DOHH2 (cell line): Measurements from ENCODE around the gene CLEC4E.
"Not testable (repeated sequence)": the region's sequence is repeated elsewhere in the genome, so short reads cannot be mapped to it uniquely, and the experiment has no call there.

Experiments
- H3F3A ChIP-seq: fragments of 200-600 bp; sonication (generic), shearing (Covaris generic); 2 replicates; pipeline ENCODE4 v1.6.0; 2016; ENCODE audit warnings: antibody characterized with exemption, mild to moderate bottlenecking; ENCODE audit not compliant: control insufficient read depth, insufficient read depth
- H3K27ac ChIP-seq: fragments of 200-600 bp; sonication (generic); 2 replicates; pipeline ENCODE4 v1.5.1; 2014; ENCODE audit warnings: low read depth, mild to moderate bottlenecking, low read length, moderate library complexity
- H3K27me3 ChIP-seq: fragments of 200-600 bp; sonication (generic); 2 replicates; pipeline ENCODE4 v1.6.1; 2014; ENCODE audit warnings: mild to moderate bottlenecking, low read length, mixed read lengths; ENCODE audit not compliant: control insufficient read depth
- H3K36me3 ChIP-seq: fragments of 200-600 bp; sonication (generic); 2 replicates; pipeline ENCODE4 v1.6.1; 2014; ENCODE audit warnings: mild to moderate bottlenecking, low read length, moderate library complexity, mixed read lengths; ENCODE audit not compliant: control insufficient read depth
- H3K4me1 ChIP-seq: fragments of 200-600 bp; sonication (generic); 2 replicates; pipeline ENCODE4 v1.6.1; 2014; ENCODE audit warnings: mild to moderate bottlenecking, low read length, mixed read lengths; ENCODE audit not compliant: control insufficient read depth
- H3K4me2 ChIP-seq: fragments of 200-600 bp; sonication (generic); 2 replicates; pipeline ENCODE4 v1.6.0; 2014; ENCODE audit warnings: mild to moderate bottlenecking, low read length, moderate library complexity
- H3K4me3 ChIP-seq: fragments of 200-600 bp; sonication (generic); 2 replicates; pipeline ENCODE4 v1.5.1; 2014; ENCODE audit warnings: mild to moderate bottlenecking, low read length, mixed read lengths
- H3K79me2 ChIP-seq: fragments of 200-600 bp; sonication (generic); 2 replicates; pipeline ENCODE4 v1.6.1; 2014; ENCODE audit warnings: mild to moderate bottlenecking, low read length, mixed read lengths; ENCODE audit not compliant: control insufficient read depth
- H3K9me2 ChIP-seq: fragments of 200-600 bp; sonication (generic); replicated peaks from 2 replicates; pipeline ENCODE4 v1.6.1; 2014; ENCODE audit warnings: mild to moderate bottlenecking, low read length, mixed read lengths; ENCODE audit not compliant: control insufficient read depth
- H3K9me3 ChIP-seq: fragments of 200-600 bp; sonication (generic); 2 replicates; pipeline ENCODE4 v1.6.1; 2014; ENCODE audit warnings: antibody characterized with exemption, low read length, mixed read lengths; ENCODE audit not compliant: control insufficient read depth, insufficient read depth
- H4K20me1 ChIP-seq: fragments of 200-600 bp; sonication (generic); 2 replicates; pipeline ENCODE4 v1.6.0; 2014; ENCODE audit warnings: low read depth, mild to moderate bottlenecking, antibody characterized with exemption, low read length, moderate library complexity; ENCODE audit not compliant: control insufficient read depth, insufficient read depth
- EZH2phosphoT487 ChIP-seq: fragments of 200-600 bp; sonication (generic); IDR thresholded peaks from 2 replicates; pipeline ENCODE4 v1.6.1; 2017; ENCODE audit warnings: borderline replicate concordance, mild to moderate bottlenecking, antibody characterized with exemption, low read length, moderate library complexity, mixed read lengths
- TF ChIP-seq, protein P1 (sequence below): fragments of 200-600 bp; sonication (generic); IDR thresholded peaks from one replicate; pipeline ENCODE4 v1.5.1; 2014; ENCODE audit warnings: antibody characterized with exemption, mild to moderate bottlenecking, low read depth, low read length; ENCODE audit not compliant: poor library complexity, severe bottlenecking

The CLEC4E gene

DNA sequence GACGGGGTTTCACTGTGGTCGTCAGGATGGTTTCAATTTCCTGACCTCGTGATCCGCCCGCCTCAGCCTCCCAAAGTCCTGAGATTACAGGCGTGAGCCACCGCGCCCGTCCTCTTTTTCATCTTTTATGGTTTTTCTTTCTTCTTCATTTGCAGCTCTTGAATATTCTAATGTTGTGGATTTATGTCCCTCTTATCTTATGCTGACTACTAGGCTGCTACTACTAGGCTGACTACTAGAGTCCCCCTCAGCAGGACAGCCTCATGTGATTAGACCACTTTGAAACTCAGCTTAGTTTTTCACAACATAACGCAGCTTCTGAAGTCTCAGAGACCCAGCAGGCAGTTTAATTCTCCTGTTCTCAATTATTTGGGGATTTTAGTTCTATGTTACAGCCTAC lies 857 bp upstream of the CLEC4E start:
- TF ChIP-seq, protein P1, sequence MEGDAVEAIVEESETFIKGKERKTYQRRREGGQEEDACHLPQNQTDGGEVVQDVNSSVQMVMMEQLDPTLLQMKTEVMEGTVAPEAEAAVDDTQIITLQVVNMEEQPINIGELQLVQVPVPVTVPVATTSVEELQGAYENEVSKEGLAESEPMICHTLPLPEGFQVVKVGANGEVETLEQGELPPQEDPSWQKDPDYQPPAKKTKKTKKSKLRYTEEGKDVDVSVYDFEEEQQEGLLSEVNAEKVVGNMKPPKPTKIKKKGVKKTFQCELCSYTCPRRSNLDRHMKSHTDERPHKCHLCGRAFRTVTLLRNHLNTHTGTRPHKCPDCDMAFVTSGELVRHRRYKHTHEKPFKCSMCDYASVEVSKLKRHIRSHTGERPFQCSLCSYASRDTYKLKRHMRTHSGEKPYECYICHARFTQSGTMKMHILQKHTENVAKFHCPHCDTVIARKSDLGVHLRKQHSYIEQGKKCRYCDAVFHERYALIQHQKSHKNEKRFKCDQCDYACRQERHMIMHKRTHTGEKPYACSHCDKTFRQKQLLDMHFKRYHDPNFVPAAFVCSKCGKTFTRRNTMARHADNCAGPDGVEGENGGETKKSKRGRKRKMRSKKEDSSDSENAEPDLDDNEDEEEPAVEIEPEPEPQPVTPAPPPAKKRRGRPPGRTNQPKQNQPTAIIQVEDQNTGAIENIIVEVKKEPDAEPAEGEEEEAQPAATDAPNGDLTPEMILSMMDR = no peak
- TF ChIP-seq EZH2phosphoT487 = no peak
- H3K9me2 ChIP-seq = no peaks in the 10 kb centered on the region
- peaks cover 14% of the 10 kb centered on the region; the same call in 1 of the 2 replicates for H3K27me3 ChIP-seq
- H3F3A ChIP-seq = no peaks in the 10 kb centered on the region
- H3K4me1 ChIP-seq = peaks cover 21% of the 10 kb centered on the region
- no peak overlapping the region for H3K4me3 ChIP-seq
- no peaks in the 10 kb centered on the region for H4K20me1 ChIP-seq
- no peak overlapping the region for H3K27ac ChIP-seq
- 0 out of 2 replicates have a peak overlapping the region, but pooled peaks have one; percentile 8 for H3K4me2 ChIP-seq
- H3K9me3 ChIP-seq = no peaks in the 10 kb centered on the region
- no peaks in the 10 kb centered on the region for H3K79me2 ChIP-seq
- H3K36me3 ChIP-seq = no peaks in the 10 kb centered on the region

DNA sequence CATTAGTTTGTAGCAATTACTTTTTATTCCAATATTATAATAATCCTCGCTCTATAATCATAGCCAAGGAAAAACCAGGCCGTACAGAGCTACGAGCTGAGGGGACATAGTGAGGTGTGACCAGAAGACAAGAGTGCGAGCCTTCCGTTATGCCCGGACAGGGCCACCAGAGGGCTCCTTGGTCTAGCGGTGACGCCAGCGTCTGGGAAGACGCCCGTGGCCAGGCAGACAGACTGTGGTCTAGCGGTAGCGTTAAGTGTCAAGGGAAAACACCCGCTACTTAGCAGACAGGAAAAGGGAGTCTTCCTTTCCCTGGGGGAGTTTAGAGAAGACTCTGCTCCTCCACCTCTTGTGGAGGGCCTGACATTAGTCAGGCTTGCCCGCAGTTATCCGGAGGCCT lies 2.9 kb downstream of the CLEC4E start:
- H4K20me1 ChIP-seq, H3F3A ChIP-seq, H3K9me2 ChIP-seq, H3K27ac ChIP-seq, H3K79me2 ChIP-seq, H3K4me3 ChIP-seq, H3K9me3 ChIP-seq, H3K36me3 ChIP-seq: not testable (repeated sequence)
- Histone ChIP-seq H3K4me2 (0 out of 2 replicates have a peak overlapping the region, but pooled peaks have one; percentile 15), H3K27me3 (peaks cover 17% of the 10 kb centered on the region; the same call in 1 of the 2 replicates), H3K4me1 (peaks cover 11% of the 10 kb centered on the region)
- TF ChIP-seq, protein P1 = peak; percentile 35

DNA sequence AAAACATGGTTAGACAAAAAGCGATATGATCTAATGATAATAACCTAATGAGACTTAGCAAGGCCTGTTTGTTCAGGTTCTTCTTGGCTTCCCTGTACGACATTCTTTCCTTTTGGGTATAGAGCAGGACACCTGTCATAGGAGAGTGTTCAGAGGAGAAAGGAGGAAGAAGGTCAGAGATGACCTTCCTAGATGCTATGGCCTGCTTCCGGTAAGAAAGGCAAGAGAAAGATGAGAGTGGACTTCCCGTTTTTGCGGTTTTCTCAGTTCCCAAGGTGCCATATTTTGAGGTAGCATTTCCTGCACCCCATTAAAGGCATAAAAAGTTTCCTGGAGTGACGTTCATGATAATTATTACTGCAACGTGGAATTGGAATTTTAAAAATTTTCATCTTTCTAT lies 8.7 kb downstream of the CLEC4E start:
- Histone ChIP-seq H3K9me2 (no peaks in the 10 kb centered on the region), H3K9me3 (no peaks in the 10 kb centered on the region), H3K79me2 (no peaks in the 10 kb centered on the region), H3F3A (no peaks in the 10 kb centered on the region), H3K4me1 (peaks cover 5% of the 10 kb centered on the region; the same call in 1 of the 2 replicates), H3K27me3 (peaks cover 8% of the 10 kb centered on the region; the same call in 1 of the 2 replicates), H3K27ac (no peak overlapping the region), H4K20me1 (no peaks in the 10 kb centered on the region), H3K36me3 (no peaks in the 10 kb centered on the region), H3K4me2 (no peak overlapping the region), H3K4me3 (no peak overlapping the region)
- no peak for TF ChIP-seq EZH2phosphoT487
- TF ChIP-seq, protein P1 = no peak
